ENCODE measurements around the gene TMEM131L.

GRCh38 chr4:153668647-153669046 is 202.5 kb downstream of the TMEM131L start:
- TF ChIP-seq, protein P1, sequence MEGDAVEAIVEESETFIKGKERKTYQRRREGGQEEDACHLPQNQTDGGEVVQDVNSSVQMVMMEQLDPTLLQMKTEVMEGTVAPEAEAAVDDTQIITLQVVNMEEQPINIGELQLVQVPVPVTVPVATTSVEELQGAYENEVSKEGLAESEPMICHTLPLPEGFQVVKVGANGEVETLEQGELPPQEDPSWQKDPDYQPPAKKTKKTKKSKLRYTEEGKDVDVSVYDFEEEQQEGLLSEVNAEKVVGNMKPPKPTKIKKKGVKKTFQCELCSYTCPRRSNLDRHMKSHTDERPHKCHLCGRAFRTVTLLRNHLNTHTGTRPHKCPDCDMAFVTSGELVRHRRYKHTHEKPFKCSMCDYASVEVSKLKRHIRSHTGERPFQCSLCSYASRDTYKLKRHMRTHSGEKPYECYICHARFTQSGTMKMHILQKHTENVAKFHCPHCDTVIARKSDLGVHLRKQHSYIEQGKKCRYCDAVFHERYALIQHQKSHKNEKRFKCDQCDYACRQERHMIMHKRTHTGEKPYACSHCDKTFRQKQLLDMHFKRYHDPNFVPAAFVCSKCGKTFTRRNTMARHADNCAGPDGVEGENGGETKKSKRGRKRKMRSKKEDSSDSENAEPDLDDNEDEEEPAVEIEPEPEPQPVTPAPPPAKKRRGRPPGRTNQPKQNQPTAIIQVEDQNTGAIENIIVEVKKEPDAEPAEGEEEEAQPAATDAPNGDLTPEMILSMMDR (IDR thresholded peaks at IDR 0.05) = no peak
- no peak for TF ChIP-seq ZFX (IDR thresholded peaks at IDR 0.05; ENCODE audit: borderline replicate concordance)
